ENCODE measurements around the gene RALGAPB.

RALGAPB gene

DNA sequence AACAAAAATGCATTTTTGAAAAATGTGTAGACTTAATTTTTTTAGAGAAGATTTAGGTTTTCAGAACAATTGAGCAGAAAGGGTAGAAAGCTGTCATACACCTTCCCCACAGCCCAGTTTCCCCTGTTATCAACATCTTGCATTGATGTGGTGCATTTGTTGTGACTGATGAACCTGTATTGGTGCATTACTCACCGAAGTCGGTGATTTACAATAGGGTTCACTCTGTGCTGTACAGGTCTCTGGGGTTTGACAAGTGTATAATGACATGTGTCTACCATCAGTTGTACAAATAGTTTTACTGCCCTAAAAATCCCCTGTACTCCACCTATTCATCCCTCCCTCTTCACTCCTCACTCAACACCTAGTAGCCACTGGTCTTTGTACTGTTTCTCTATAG is 84.5 kb downstream of the RALGAPB start:
- Histone ChIP-seq H3K9me3 (ENCODE audit: control insufficient read depth, low read depth, low read length) (no peaks in the 10 kb centered on the region), H3K4me1 (ENCODE audit: control insufficient read depth, low read depth, low read length) (no peaks in the 10 kb centered on the region), H3K36me3 (ENCODE audit: control insufficient read depth, low read depth, low read length) (peaks cover 38% of the 10 kb centered on the region)

DNA sequence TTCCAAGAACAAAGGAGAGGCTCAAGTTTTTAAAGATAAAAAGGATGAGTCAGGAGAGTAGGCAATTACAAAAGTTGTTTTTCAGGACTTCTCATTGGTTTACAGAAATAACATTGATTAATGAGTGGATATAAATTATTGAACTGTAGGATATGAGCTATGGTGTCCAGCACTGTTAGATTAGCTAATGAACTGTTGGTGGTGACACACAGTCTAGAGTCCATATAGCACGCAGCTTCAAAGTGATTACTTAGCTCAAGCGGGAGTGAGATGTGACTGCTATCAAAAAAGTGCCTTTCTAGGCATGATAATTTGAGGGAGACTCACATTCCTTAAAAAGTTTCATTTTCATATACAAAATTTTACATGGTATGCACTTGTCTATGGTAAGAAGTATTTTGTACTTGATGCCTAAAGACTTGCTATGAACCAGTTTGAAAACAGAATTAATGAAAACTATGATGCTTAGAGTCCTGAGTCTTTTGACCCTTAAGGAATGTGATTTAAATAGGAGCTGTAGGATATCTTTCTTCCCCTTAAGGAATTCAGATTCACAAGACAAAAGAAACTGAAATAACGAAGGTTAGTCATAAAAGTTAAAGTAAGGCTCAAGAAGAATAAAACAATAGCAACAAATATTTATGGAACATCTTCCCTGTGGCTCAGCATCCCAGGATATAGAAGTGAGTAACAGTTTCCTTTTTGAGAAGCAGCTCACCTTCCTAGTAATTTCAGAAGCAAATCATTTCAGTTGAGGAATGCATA is 86.1 kb downstream of the RALGAPB start:
- H3K9me3 ChIP-seq (ENCODE audit: control insufficient read depth, low read depth, low read length), result no peaks in the 10 kb centered on the region
- peaks cover 32% of the 10 kb centered on the region for H3K36me3 ChIP-seq (ENCODE audit: control insufficient read depth, low read depth, low read length)
- H3K27me3 ChIP-seq (ENCODE audit: control insufficient read depth, insufficient read depth, low read length), result no peaks in the 10 kb centered on the region
- no peak overlapping the region for H3K4me3 ChIP-seq (ENCODE audit: low read length)
- no peak overlapping the region for H3K27ac ChIP-seq (ENCODE audit: low read length)
- no peak overlapping the region for H3K9ac ChIP-seq (ENCODE audit: low read length)
- H3K4me1 ChIP-seq (ENCODE audit: control insufficient read depth, low read depth, low read length), result no peaks in the 10 kb centered on the region

More for the DNA sequence above, 84.5 kb downstream of the RALGAPB start:
- no peak overlapping the region for H3K4me3 ChIP-seq (ENCODE audit: low read length)
- H3K9ac ChIP-seq (ENCODE audit: low read length), result no peak overlapping the region
- H3K27ac ChIP-seq (ENCODE audit: low read length), result no peak overlapping the region
- no peaks in the 10 kb centered on the region for H3K27me3 ChIP-seq (ENCODE audit: control insufficient read depth, insufficient read depth, low read length)

DNA sequence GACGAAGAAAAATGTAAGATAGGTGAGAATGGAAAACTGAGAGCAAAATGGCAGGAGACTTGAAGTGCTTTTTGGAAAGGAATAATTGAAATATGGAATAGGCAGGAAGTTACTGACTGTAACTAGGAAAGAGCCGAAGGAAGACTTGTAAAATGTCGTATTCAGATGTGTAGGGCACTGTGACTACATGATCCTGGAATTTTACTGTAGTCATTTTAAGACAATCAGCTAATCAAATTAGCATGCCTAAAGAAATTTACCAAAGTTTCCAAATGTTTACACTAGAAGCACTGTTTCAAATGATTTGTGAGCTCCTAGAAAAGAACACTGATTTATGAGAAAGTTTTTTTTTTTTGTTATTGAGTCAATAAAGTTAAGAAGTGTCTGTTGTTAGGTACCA is 87.1 kb downstream of the RALGAPB start:
- no peaks in the 10 kb centered on the region for H3K9me3 ChIP-seq (ENCODE audit: control insufficient read depth, low read depth, low read length)
- no peak overlapping the region for H3K4me3 ChIP-seq (ENCODE audit: low read length)
- H3K36me3 ChIP-seq (ENCODE audit: control insufficient read depth, low read depth, low read length), result peaks cover 24% of the 10 kb centered on the region
- H3K27me3 ChIP-seq (ENCODE audit: control insufficient read depth, insufficient read depth, low read length), result no peaks in the 10 kb centered on the region
- H3K9ac ChIP-seq (ENCODE audit: low read length), result no peak overlapping the region
- no peaks in the 10 kb centered on the region for H3K4me1 ChIP-seq (ENCODE audit: control insufficient read depth, low read depth, low read length)
- H3K27ac ChIP-seq (ENCODE audit: low read length), result no peak overlapping the region

DNA sequence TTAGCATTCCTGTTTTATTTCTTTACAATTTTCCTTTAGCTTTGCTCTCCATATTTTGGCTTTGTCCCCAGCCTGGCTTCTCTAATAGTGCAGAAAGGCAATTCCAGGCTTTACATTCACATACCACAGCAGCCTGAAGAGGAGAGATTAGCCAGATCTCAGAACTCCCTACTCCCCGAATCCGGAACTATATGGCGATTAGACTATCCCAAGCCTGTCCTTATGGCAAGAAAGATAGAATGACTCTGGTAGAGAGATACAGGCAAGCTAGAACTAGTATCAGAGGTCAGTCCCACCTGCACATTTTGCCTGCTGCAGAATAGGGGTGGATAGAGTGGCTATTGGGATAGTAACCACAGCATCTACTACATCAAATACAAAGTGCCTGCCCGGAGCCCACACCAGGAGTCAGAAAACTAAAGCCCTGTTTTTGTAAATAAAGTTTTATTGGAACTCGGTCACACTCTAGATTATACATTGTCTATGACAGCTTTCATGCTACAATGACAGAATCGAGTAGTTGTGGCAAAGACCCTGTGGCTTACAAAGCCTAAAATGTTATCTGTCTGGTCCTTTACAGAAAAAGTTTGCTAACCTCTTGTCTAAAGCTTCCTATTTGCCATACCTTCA is 91.3 kb downstream of the RALGAPB start:
- Histone ChIP-seq H3K4me1 (ENCODE audit: control insufficient read depth, low read depth, low read length) (no peaks in the 10 kb centered on the region), H3K9me3 (ENCODE audit: control insufficient read depth, low read depth, low read length) (no peaks in the 10 kb centered on the region), H3K4me3 (ENCODE audit: low read length) (no peak overlapping the region), H3K27me3 (ENCODE audit: control insufficient read depth, insufficient read depth, low read length) (no peaks in the 10 kb centered on the region), H3K27ac (ENCODE audit: low read length) (no peak overlapping the region), H3K36me3 (ENCODE audit: control insufficient read depth, low read depth, low read length) (peaks cover 19% of the 10 kb centered on the region), H3K9ac (ENCODE audit: low read length) (no peak overlapping the region)

GRCh38 chr20:38564680-38565079 is 92.0 kb downstream of the RALGAPB start:
- H3K27ac ChIP-seq (ENCODE audit: low read length), result no peak overlapping the region
- H3K4me3 ChIP-seq (ENCODE audit: low read length), result no peak overlapping the region
- H3K9me3 ChIP-seq (ENCODE audit: control insufficient read depth, low read depth, low read length), result no peaks in the 10 kb centered on the region
- H3K36me3 ChIP-seq (ENCODE audit: control insufficient read depth, low read depth, low read length), result peaks cover 24% of the 10 kb centered on the region
- H3K27me3 ChIP-seq (ENCODE audit: control insufficient read depth, insufficient read depth, low read length), result no peaks in the 10 kb centered on the region
- H3K9ac ChIP-seq (ENCODE audit: low read length), result no peak overlapping the region
- no peaks in the 10 kb centered on the region for H3K4me1 ChIP-seq (ENCODE audit: control insufficient read depth, low read depth, low read length)

GRCh38 chr20:38566036-38566598 is 93.5 kb downstream of the RALGAPB start:
- Histone ChIP-seq H3K9me3 (ENCODE audit: control insufficient read depth, low read depth, low read length) (no peaks in the 10 kb centered on the region), H3K4me3 (ENCODE audit: low read length) (no peak overlapping the region), H3K36me3 (ENCODE audit: control insufficient read depth, low read depth, low read length) (peaks cover 36% of the 10 kb centered on the region), H3K27ac (ENCODE audit: low read length) (no peak overlapping the region), H3K4me1 (ENCODE audit: control insufficient read depth, low read depth, low read length) (no peaks in the 10 kb centered on the region), H3K27me3 (ENCODE audit: control insufficient read depth, insufficient read depth, low read length) (no peaks in the 10 kb centered on the region), H3K9ac (ENCODE audit: low read length) (no peak overlapping the region)

DNA sequence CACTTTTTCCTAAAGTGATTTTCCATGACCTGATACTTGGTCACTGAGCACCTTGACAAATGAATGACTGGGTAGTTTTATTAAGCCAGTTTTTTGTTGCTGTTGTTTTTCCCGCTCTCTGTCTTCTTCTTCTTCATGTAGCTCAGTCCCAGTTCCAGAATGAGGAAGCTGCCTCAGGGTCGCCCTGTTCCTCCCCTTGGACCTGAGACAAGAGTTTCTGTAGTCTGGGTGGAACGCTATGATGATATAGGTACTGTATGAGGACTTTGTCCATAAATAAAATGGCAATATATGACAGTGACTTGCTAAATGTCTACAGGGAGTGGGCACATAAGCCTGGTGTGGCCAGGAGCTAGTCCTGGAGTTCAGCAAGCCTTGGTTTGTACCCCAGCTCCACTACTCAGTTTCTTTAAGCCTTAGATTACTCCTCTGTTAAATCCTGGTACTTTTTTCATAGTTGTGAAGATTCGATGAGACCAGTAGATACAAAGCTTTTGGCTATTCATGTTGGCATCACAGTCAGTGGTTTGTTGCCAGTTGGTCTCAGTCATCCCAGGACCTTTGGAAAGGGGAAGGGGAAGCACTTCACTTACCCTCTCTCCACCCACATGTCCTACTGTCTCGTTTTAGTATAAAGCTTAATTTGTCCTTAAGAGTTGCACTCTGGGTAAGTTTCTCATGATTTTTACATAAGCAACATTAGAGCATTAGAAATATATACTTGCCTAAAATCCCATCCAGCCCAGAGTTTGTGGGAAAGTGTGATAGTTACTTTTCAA is 97.3 kb downstream of the RALGAPB start:
- Histone ChIP-seq H3K4me3 (ENCODE audit: low read length) (no peak overlapping the region), H3K27ac (ENCODE audit: low read length) (no peak overlapping the region), H3K9me3 (ENCODE audit: control insufficient read depth, low read depth, low read length) (no peaks in the 10 kb centered on the region), H3K27me3 (ENCODE audit: control insufficient read depth, insufficient read depth, low read length) (no peaks in the 10 kb centered on the region), H3K36me3 (ENCODE audit: control insufficient read depth, low read depth, low read length) (peaks cover 41% of the 10 kb centered on the region), H3K9ac (ENCODE audit: low read length) (no peak overlapping the region), H3K4me1 (ENCODE audit: control insufficient read depth, low read depth, low read length) (no peaks in the 10 kb centered on the region)

DNA sequence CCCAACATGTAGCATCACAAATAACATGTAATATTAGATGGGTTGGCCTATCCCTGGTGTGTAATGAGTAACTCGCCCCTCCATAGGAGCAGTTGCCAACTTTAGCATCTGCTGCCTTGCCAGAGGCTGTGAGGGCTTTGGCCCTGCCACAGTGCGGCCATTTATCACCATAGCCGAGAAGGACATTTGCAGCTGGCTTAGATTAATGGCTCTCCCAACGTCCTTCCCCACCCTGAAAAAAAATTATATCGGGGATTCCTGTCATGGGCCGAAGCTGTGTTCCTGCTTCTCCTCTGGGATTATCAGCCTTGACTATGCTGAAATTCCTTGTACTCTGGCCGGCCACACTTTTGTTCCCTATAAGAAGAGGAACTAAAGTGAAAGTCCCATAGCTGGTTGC is 100.8 kb downstream of the RALGAPB start:
- H3K4me3 ChIP-seq (ENCODE audit: low read length), result no peak overlapping the region
- no peak overlapping the region for H3K9ac ChIP-seq (ENCODE audit: low read length)
- no peaks in the 10 kb centered on the region for H3K4me1 ChIP-seq (ENCODE audit: control insufficient read depth, low read depth, low read length)
- H3K36me3 ChIP-seq (ENCODE audit: control insufficient read depth, low read depth, low read length), result peaks cover 43% of the 10 kb centered on the region
- no peaks in the 10 kb centered on the region for H3K27me3 ChIP-seq (ENCODE audit: control insufficient read depth, insufficient read depth, low read length)
- H3K27ac ChIP-seq (ENCODE audit: low read length), result no peak overlapping the region
- H3K9me3 ChIP-seq (ENCODE audit: control insufficient read depth, low read depth, low read length), result no peaks in the 10 kb centered on the region

DNA sequence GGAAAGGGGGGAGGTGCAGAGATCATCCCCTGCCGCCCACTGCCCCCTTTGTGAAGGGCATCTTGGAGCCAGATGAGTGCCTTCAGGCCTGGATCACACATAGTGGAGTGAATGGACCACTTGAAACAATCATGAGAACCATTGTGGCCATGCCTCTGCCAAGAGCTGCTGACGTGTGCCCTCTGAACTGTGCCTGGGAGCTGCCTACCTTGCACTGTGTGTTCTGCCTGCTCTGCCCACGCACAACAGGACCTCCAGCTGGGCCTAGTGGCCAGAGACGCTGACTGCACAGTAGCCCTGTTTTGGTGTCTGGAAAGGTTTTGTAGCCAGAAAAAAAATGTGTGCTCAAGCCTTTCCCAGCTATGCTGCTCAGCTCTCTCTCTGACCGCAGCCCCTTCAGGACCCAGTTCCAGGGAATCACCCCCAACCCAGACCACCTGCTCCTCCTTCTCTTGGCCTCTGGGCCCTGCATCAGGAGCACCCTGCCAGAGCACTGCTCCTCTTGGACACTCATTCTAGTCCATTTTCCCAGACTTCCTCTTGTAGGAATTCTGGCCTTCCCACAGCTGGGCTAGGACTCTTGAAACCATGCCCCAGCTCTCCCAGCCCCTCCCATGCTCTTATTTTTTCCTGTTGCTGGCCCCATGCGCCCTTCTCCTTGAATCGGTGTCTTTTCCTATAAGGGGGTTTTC is 106.7 kb downstream of the RALGAPB start:
- no peaks in the 10 kb centered on the region for H3K4me1 ChIP-seq (ENCODE audit: control insufficient read depth, low read depth, low read length)
- no peak overlapping the region for H3K4me3 ChIP-seq (ENCODE audit: low read length)
- no peaks in the 10 kb centered on the region for H3K27me3 ChIP-seq (ENCODE audit: control insufficient read depth, insufficient read depth, low read length)
- H3K36me3 ChIP-seq (ENCODE audit: control insufficient read depth, low read depth, low read length), result peaks cover 15% of the 10 kb centered on the region
- no peaks in the 10 kb centered on the region for H3K9me3 ChIP-seq (ENCODE audit: control insufficient read depth, low read depth, low read length)
- H3K9ac ChIP-seq (ENCODE audit: low read length), result no peak overlapping the region
- H3K27ac ChIP-seq (ENCODE audit: low read length), result no peak overlapping the region

- Histone ChIP-seq H3K27me3 (ENCODE audit: control insufficient read depth, insufficient read depth, low read length) (no peaks in the 10 kb centered on the region), H3K9me3 (ENCODE audit: control insufficient read depth, low read depth, low read length) (no peaks in the 10 kb centered on the region), H3K27ac (ENCODE audit: low read length) (no peak overlapping the region), H3K4me1 (ENCODE audit: control insufficient read depth, low read depth, low read length) (no peaks in the 10 kb centered on the region), H3K4me3 (ENCODE audit: low read length) (no peak overlapping the region), H3K36me3 (ENCODE audit: control insufficient read depth, low read depth, low read length) (peaks cover 12% of the 10 kb centered on the region), H3K9ac (ENCODE audit: low read length) (no peak overlapping the region)
Observed at GRCh38 chr20:38579921-38580320, 107.3 kb downstream of the RALGAPB start.

DNA sequence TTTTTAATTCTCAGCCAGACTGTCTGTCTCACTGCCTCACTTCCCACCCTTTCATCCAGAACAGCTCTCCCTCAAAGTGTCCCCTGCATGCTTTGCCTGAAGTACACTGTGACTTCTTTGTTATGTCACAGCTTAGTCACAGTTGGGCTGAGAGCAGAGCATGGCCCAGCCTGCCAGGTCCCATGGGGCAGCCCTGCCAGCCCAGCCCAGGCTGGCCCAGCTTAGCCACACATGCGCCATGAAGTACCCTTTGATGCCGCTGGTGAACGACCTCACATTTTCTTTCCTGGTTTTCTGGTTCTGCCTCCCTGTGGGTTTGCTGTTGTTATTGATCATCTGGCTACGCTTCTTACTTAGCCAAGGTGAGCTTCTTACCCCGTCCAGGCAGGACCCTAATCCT is 108.4 kb downstream of the RALGAPB start, which contains the start of gene ADIG:
Gene ADIG, plus strand, starts transcription at position 185 of the 400 bp plus-strand sequence. Its CDS starts 54 bp downstream, at position 239.
- peaks cover 1% of the 10 kb centered on the region for H3K36me3 ChIP-seq (ENCODE audit: control insufficient read depth, low read depth, low read length)
- H3K27me3 ChIP-seq (ENCODE audit: control insufficient read depth, insufficient read depth, low read length), result no peaks in the 10 kb centered on the region
- no peaks in the 10 kb centered on the region for H3K9me3 ChIP-seq (ENCODE audit: control insufficient read depth, low read depth, low read length)
- H3K4me1 ChIP-seq (ENCODE audit: control insufficient read depth, low read depth, low read length), result no peaks in the 10 kb centered on the region
- H3K9ac ChIP-seq (ENCODE audit: low read length), result no peak within 1 kb of the TSS
- no peak within 1 kb of the TSS for H3K27ac ChIP-seq (ENCODE audit: low read length)
- no peak within 1 kb of the TSS for H3K4me3 ChIP-seq (ENCODE audit: low read length)

Data from iPS-18a (cell line).